K562 (cell line): ENCODE data around the gene GALNT12. TPM values are rescaled to one million over a fixed set of nuclear protein-coding genes. Genes with fewer than 3 reads are reported as not detected.

Experiments used
- ATAC-seq: fragments of 200-7000 bp; cut with Tn5 transposase; 3 replicates; pipeline ENCODE4 v1.9.1; 2020; ENCODE audit warnings: moderate library complexity
- BruUV-seq: library from RNA; stranded (reverse); fragments of 400-500 nt; replicated peaks from 2 replicates; lab custom pipeline; 2021; lab: Mats Ljungman, UMichigan
- CTCF ChIA-PET: fragments of 300-600 bp; formaldehyde crosslinking; extraction: SDS; loops from one replicate; lab custom pipeline; 2021; ENCODE audit warnings: low intra/inter-chr PET ratio; lab: Yijun Ruan, JAX
- POLR2A ChIA-PET: fragments of 300-600, 350-650 bp; sonication (Branson Sonifier 250); formaldehyde crosslinking; extraction: SDS; loops from one replicate; lab custom pipeline; 2021; ENCODE audit warnings: antibody characterized with exemption, inconsistent platforms; lab: Yijun Ruan, JAX
- DNase-seq, 4 experiments: peaks; one replicate each; pipeline versions ENCODE4 v3.0.0 to v3.0.0-alpha.2; 2011 to 2018; ENCODE audit warnings: low spot score in 3 of 4, mixed read lengths in 3 of 4; ENCODE audit errors: extremely low read depth in 1 of 4
- FAIRE-seq: peaks from 2 replicates; lab custom pipeline; 2011; peaks lifted over from hg19 to GRCh38; lab: Jason Lieb, UNC
- H2AFZ ChIP-seq: 2 replicates; pipeline ENCODE4 v1.6.0; 2011; ENCODE audit warnings: low read depth, low read length, control low read depth, inconsistent platforms
- H3K27ac ChIP-seq: fragments of 200-600 bp; 3 replicates; pipeline ENCODE4 v1.8.0; 2011; ENCODE audit warnings: low read depth, mild to moderate bottlenecking, control low read depth, inconsistent platforms, low read length, moderate library complexity, mixed read lengths; ENCODE audit errors: extremely low read depth
- H3K27me3 ChIP-seq, 2 experiments: fragments of 300-600 bp in 1 of 2; 2 replicates in 1 of 2; 3 replicates in 1 of 2; pipeline versions ENCODE4 v1.6.0 to v1.8.0; 2011; ENCODE audit warnings: inconsistent platforms in 2 of 2, low read length in 2 of 2, mild to moderate bottlenecking in 1 of 2, mixed read lengths in 1 of 2, moderate library complexity in 1 of 2; ENCODE audit not compliant: control insufficient read depth in 2 of 2, insufficient read depth in 2 of 2
- H3K36me3 ChIP-seq: fragments of 300-600 bp; 3 replicates; pipeline ENCODE4 v1.8.0; 2011; ENCODE audit warnings: mild to moderate bottlenecking, low read length, inconsistent platforms; ENCODE audit not compliant: control insufficient read depth, insufficient read depth
- H3K4me1 ChIP-seq, 2 experiments: fragments of 200-600 bp in 1 of 2; replicated peaks in 1 of 2; 2 replicates in 1 of 2; 3 replicates in 1 of 2; pipeline versions ENCODE4 v1.5.1 to v1.8.0; 2011; ENCODE audit warnings: inconsistent platforms in 2 of 2, low read length in 2 of 2, mild to moderate bottlenecking in 1 of 2, mixed read lengths in 1 of 2, moderate library complexity in 1 of 2; ENCODE audit not compliant: control insufficient read depth in 2 of 2, insufficient read depth in 2 of 2
- H3K4me2 ChIP-seq: 2 replicates; pipeline ENCODE4 v1.6.1; 2011; ENCODE audit warnings: low read length, control low read depth, inconsistent platforms, mixed read lengths; ENCODE audit not compliant: insufficient read depth
- H3K4me3 ChIP-seq: fragments of 200-600 bp; sonication (generic), shearing (Covaris generic); 2 replicates; pipeline ENCODE4 v1.5.1; 2016; ENCODE audit warnings: control low read depth, inconsistent platforms
- H3K79me2 ChIP-seq: fragments of 200-600 bp; 3 replicates; pipeline ENCODE4 v1.8.0; 2011; ENCODE audit warnings: low read length, inconsistent platforms; ENCODE audit not compliant: control insufficient read depth, insufficient read depth
- H3K9ac ChIP-seq, 2 experiments: 2 replicates each; pipeline versions ENCODE4 v1.6.0 to v1.6.1; 2011; ENCODE audit warnings: low read depth in 2 of 2, low read length in 2 of 2, control low read depth in 1 of 2, inconsistent platforms in 1 of 2, mild to moderate bottlenecking in 1 of 2, mixed read lengths in 1 of 2; ENCODE audit not compliant: insufficient read depth in 1 of 2
- H3K9me1 ChIP-seq: one replicate; pipeline ENCODE4 v1.6.0; 2011; ENCODE audit warnings: inconsistent platforms, mild to moderate bottlenecking, low read length, moderate library complexity; ENCODE audit not compliant: control insufficient read depth, insufficient read depth
- H3K9me3 ChIP-seq: replicated peaks from 2 replicates; pipeline ENCODE4 v1.5.1; 2011; ENCODE audit warnings: low read depth, low read length, inconsistent platforms; ENCODE audit not compliant: control insufficient read depth, insufficient read depth
- H4K20me1 ChIP-seq: replicated peaks from 2 replicates; pipeline ENCODE4 v1.6.1; 2011; ENCODE audit warnings: low read length, inconsistent platforms, mixed read lengths; ENCODE audit not compliant: control insufficient read depth, insufficient read depth
- CHAMP1 ChIP-seq: fragments of 450-650 bp; IDR thresholded peaks from 2 replicates; pipeline ENCODE4 v1.6.1; 2016; ENCODE audit warnings: mild to moderate bottlenecking
- HNRNPLL ChIP-seq: fragments of 200-400 bp; formaldehyde crosslinking; IDR thresholded peaks from 2 replicates; pipeline ENCODE4 v1.6.1; 2017; ENCODE audit warnings: low read length, low read depth, mild to moderate bottlenecking; ENCODE audit not compliant: poor library complexity, severe bottlenecking
- JUND ChIP-seq, 2 experiments: IDR thresholded peaks; 2 replicates in 1 of 2; 3 replicates in 1 of 2; pipeline ENCODE4 v1.6.1; 2011; ENCODE audit warnings: borderline replicate concordance in 2 of 2, low read depth in 2 of 2, low read length in 2 of 2, improper control_type of control experiment in 1 of 2, missing biosample characterization in 1 of 2, missing genetic modification characterization in 1 of 2, missing genetic modification reagents in 1 of 2
- MEF2A ChIP-seq: IDR thresholded peaks from 2 replicates; pipeline ENCODE4 v1.6.1; 2011; ENCODE audit warnings: low read depth, mild to moderate bottlenecking, low read length, moderate library complexity; ENCODE audit not compliant: control insufficient read depth
- POLR2A ChIP-seq: fragments of 450-650 bp; conservative IDR thresholded peaks from 2 replicates; pipeline ENCODE4 v1.6.1; 2016
- RCOR1 ChIP-seq, 2 experiments: IDR thresholded peaks; 2 replicates each; pipeline ENCODE4 v1.6.1; 2012; ENCODE audit warnings: low read depth in 2 of 2, low read length in 2 of 2, borderline replicate concordance in 1 of 2, improper control_type of control experiment in 1 of 2
- SMARCB1 ChIP-seq: IDR thresholded peaks from 2 replicates; pipeline ENCODE4 v1.6.1; 2011; ENCODE audit warnings: improper control_type of control experiment, low read depth; ENCODE audit not compliant: insufficient read length
- SREBF1 ChIP-seq: fragments of 150-350 bp; IDR thresholded peaks from 2 replicates; pipeline ENCODE4 v1.6.1; 2014; ENCODE audit warnings: antibody characterized with exemption, low read depth, low read length, borderline replicate concordance
- ZBTB12 ChIP-seq: fragments of 250-450 bp; sonication (Bioruptor Pico); IDR thresholded peaks from 2 replicates; pipeline ENCODE4 v1.4.0; 2020
- ZFP1 ChIP-seq: fragments of 450-650 bp; formaldehyde crosslinking; IDR thresholded peaks from 2 replicates; pipeline ENCODE4 v1.4.0; 2020; ENCODE audit warnings: mild to moderate bottlenecking, mixed read lengths
- ZNF224 ChIP-seq: sonication (generic); formaldehyde crosslinking; IDR thresholded peaks from 2 replicates; pipeline ENCODE4 v1.8.0; 2022; ENCODE audit warnings: mild to moderate bottlenecking, missing genetic modification reagents
- ZNF239 ChIP-seq: fragments of 250-450 bp; sonication (Bioruptor Pico); IDR thresholded peaks from 2 replicates; pipeline ENCODE4 v1.4.0; 2020; ENCODE audit warnings: mild to moderate bottlenecking
- ZNF263 ChIP-seq: sonication (generic); formaldehyde crosslinking; IDR thresholded peaks from 2 replicates; pipeline ENCODE4 v1.8.0; 2022; ENCODE audit warnings: mild to moderate bottlenecking, missing genetic modification reagents, borderline replicate concordance
- WGBS: fragments of 100-300 bp; shearing (Covaris generic); methylation state at CpG from one replicate; pipeline ENCODE4 v1.1.6; 2016; ENCODE audit warnings: low coverage, mixed read lengths; ENCODE audit not compliant: insufficient coverage; ENCODE audit errors: missing lambda C conversion rate; 5-methylcytosine and 5-hydroxymethylcytosine counted together
- in situ Hi-C: fragments of 300-500 bp; cut with MboI; formaldehyde crosslinking; loops from 4 replicates; pipeline ENCODE4 v1.15.0; 2018; ENCODE audit warnings: inconsistent platforms, mixed read lengths
- intact Hi-C: fragments of 100-400 bp; cut with micrococcal nuclease; formaldehyde crosslinking; loops from 2 replicates; pipeline ENCODE4 v1.14.2; 2022
- polyA plus RNA-seq, 8 experiments: library from polyadenylated mRNA; depleted of rRNA in 4 of 8; stranded (reverse) in 5 of 8; unstranded in 3 of 8; fragments of >200 nt; fragmentation: Nextera tagmentation in 2 of 8; fragmentation: Illumina TruSeq in 1 of 8; extraction: Ambion mirVana in 2 of 8; extraction: Trizol in 1 of 8; gene quantifications; 2 replicates each; pipeline versions ENCODE4 v1.2.1 to v1.2.3, GENCODE V29; 2011 to 2014; ENCODE audit warnings: inconsistent platforms in 1 of 8, missing spikeins in 1 of 8
- total RNA-seq, 7 experiments: library from RNA; depleted of rRNA in 6 of 7; stranded (reverse); fragments of >200 nt in 6 of 7; fragmentation: Illumina TruSeq in 2 of 7; extraction: Trizol in 2 of 7; gene quantifications; 2 replicates each; pipeline versions ENCODE4 v1.2.1 to v1.2.3, GENCODE V29; 2011 to 2021; ENCODE audit warnings: low replicate concordance in 1 of 7
- TF ChIP-seq, protein P1 (sequence below): sonication (generic); IDR thresholded peaks from 2 replicates; pipeline ENCODE4 v1.6.1; 2016

GALNT12 gene
- total and polyA plus RNA-seq, 9 of the 15 experiments (the other 6 are each of a cell fraction or from before 2014, with no cell fraction given), result 29.7 to 82.9 (median 44.2) TPM

DNA sequence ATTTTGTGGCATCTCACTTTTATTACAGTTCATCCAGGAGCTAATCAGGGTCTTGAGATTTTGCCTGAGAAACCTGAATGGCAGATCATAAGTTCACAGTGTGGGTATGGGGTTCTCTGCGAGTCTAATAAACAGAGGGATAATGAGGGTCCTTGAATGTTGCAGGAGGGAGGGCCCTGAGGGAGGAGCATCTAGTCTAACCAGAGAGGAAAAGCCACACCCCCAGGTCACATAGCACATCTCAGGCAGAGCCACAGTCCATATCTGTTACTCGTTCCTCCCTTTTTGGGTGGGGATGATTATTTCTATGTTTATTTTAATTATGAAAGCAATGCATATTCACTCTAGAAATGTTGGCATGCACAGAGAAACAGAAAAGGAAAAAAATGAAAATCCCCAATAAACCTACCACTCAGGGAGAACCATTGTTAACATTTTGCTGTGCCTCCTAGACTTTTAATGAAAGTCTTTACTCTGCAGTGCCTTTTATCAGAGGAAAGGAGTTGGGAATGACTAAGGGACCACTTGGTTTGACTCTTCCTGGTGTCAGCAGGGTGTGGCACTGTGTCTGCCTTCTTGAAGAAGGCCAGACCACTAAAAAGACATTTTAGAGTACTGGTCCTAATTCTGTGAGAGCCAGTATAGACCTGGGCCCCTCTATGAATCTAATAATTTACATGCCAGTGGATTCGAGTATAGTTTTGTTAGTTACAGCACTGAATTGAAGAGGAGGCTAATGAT, 2.8 kb downstream of the GALNT12 start:
- ATAC-seq (peak; percentile 67), DNase-seq (peak in 2 of 4 experiments; percentile 62 to 74), FAIRE-seq (peak; percentile 71)
- H3K4me1 ChIP-seq, result peaks cover 31 to 46% of the 10 kb centered on the region in 2 experiments
- peak overlapping the region; percentile 81 for H3K4me2 ChIP-seq
- no peak overlapping the region for H3K4me3 ChIP-seq
- H3K27me3 ChIP-seq, result no peaks in the 10 kb centered on the region
- H3K9me3 ChIP-seq, result peaks cover 2% of the 10 kb centered on the region; the same call in 1 of the 2 replicates
- H3K36me3 ChIP-seq, result peaks cover 16% of the 10 kb centered on the region; the same call in 2 of the 3 replicates
- 4% methylated on average over 3 of the region's 3 CpGs for WGBS
- intact Hi-C loops, result no loop called here
- peak overlapping the region; percentile 59 for H3K27ac ChIP-seq
- in situ Hi-C loops, result no loop called here
- no peak overlapping the region for H2AFZ ChIP-seq
- no peaks in the 10 kb centered on the region for H4K20me1 ChIP-seq
- H3K79me2 ChIP-seq, result peaks cover 47% of the 10 kb centered on the region
- BruUV-seq, result no TSS peak
- H3K9me1 ChIP-seq, result no peaks in the 10 kb centered on the region
- peak overlapping the region; percentile 1 to 28; a peak in 2 of 4 replicates for H3K9ac ChIP-seq
- POLR2A ChIA-PET, result interaction anchor here (0.7 kb wide), 1 partner anchor 38 kb away, joined by 3 read pairs; no protein-coding TSS in a partner anchor
- CTCF ChIA-PET, result no interaction called here
- TF ChIP-seq MEF2A, result no peak
- TF ChIP-seq ZFP1, result no peak
- no peak for TF ChIP-seq ZNF239
- TF ChIP-seq ZBTB12 (CRISPR knock-in tag), result no peak
- no peak for TF ChIP-seq JUND (IDR thresholded peaks at IDR 0.05; ENCODE audit: borderline replicate concordance, low read depth, low read length)
- TF ChIP-seq JUND (tag; IDR thresholded peaks at IDR 0.05; ENCODE audit: borderline replicate concordance, low read depth, low read length), result peak; percentile 13; the same call in 1 of the 3 replicates
- no peak for TF ChIP-seq ZNF263 (CRISPR knock-in tag)
- 0 out of 4 replicates have a peak, but pooled peaks of 1 of the 2 experiments have one; percentile 35 for TF ChIP-seq RCOR1 (IDR thresholded peaks at IDR 0.05; ENCODE audit: borderline replicate concordance in 1 of 2, low read depth in 2 of 2, low read length in 2 of 2)
- TF ChIP-seq, protein P1, sequence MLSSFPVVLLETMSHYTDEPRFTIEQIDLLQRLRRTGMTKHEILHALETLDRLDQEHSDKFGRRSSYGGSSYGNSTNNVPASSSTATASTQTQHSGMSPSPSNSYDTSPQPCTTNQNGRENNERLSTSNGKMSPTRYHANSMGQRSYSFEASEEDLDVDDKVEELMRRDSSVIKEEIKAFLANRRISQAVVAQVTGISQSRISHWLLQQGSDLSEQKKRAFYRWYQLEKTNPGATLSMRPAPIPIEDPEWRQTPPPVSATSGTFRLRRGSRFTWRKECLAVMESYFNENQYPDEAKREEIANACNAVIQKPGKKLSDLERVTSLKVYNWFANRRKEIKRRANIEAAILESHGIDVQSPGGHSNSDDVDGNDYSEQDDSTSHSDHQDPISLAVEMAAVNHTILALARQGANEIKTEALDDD, result 0 out of 2 replicates have a peak, but pooled peaks have one; percentile 16
- TF ChIP-seq SREBF1, result no peak
- TF ChIP-seq POLR2A, result 0 out of 2 replicates have a peak, but pooled peaks have one; percentile 0
- no peak for TF ChIP-seq HNRNPLL
- TF ChIP-seq CHAMP1, result no peak
- no peak for TF ChIP-seq SMARCB1
- no peak for TF ChIP-seq ZNF224 (CRISPR knock-in tag)
